Endothelial cell of umbilical vein (primary cell): ENCODE results near the gene DOCK8. TPM values are rescaled to one million over a fixed set of nuclear protein-coding genes. Genes with fewer than 3 reads are reported as not detected.

Experiments
- BruUV-seq: library from RNA; stranded (reverse); fragments of 400-500 nt; replicated peaks from 2 replicates; lab custom pipeline; 2021; lab: Mats Ljungman, UMichigan
- CTCF ChIA-PET: fragments of 300-600, 350-600 bp; sonication (Branson Sonifier 250); formaldehyde crosslinking; loops from one replicate; lab custom pipeline; 2021; ENCODE audit warnings: antibody characterized with exemption, inconsistent platforms; lab: Charles Lee
- POLR2A ChIA-PET: fragments of 300-600, 350-600 bp; sonication (Branson Sonifier 250); formaldehyde crosslinking; loops from one replicate; lab custom pipeline; 2021; ENCODE audit warnings: antibody characterized with exemption, inconsistent platforms; lab: Charles Lee
- DNase-seq: peaks from one replicate; pipeline ENCODE4 v3.0.0-alpha.2; 2011; ENCODE audit warnings: low read depth, low spot score
- FAIRE-seq: peaks from 2 replicates; lab custom pipeline; 2011; peaks lifted over from hg19 to GRCh38; lab: Jason Lieb, UNC
- H2AFZ ChIP-seq: 2 replicates; pipeline ENCODE4 v1.6.0; 2012; ENCODE audit warnings: low read depth, low read length, control low read depth, inconsistent platforms
- H3K27ac ChIP-seq: 2 replicates; pipeline ENCODE4 v1.5.1; 2011; ENCODE audit warnings: low read depth, mild to moderate bottlenecking, control low read depth, low read length, moderate library complexity; ENCODE audit not compliant: insufficient read depth
- H3K27me3 ChIP-seq, 2 experiments: 2 replicates each; pipeline versions ENCODE4 v1.6.0 to v1.6.1; 2011; ENCODE audit warnings: low read length in 2 of 2, mixed read lengths in 1 of 2; ENCODE audit not compliant: control insufficient read depth in 2 of 2, insufficient read depth in 2 of 2
- H3K36me3 ChIP-seq, 2 experiments: 2 replicates in 1 of 2; 3 replicates in 1 of 2; pipeline ENCODE4 v1.5.1; 2011; ENCODE audit warnings: low read length in 2 of 2, mild to moderate bottlenecking in 1 of 2, moderate library complexity in 1 of 2; ENCODE audit not compliant: control insufficient read depth in 2 of 2, insufficient read depth in 2 of 2; ENCODE audit errors: extremely low read depth in 1 of 2
- H3K4me1 ChIP-seq: 3 replicates; pipeline ENCODE4 v1.5.1; 2011; ENCODE audit warnings: mild to moderate bottlenecking, low read length; ENCODE audit not compliant: control insufficient read depth, insufficient read depth; ENCODE audit errors: extremely low read depth
- H3K4me2 ChIP-seq: 2 replicates; pipeline ENCODE4 v1.6.1; 2011; ENCODE audit warnings: low read length, control low read depth, mixed read lengths; ENCODE audit not compliant: insufficient read depth
- H3K4me3 ChIP-seq, 3 experiments: fragments of 200-600 bp in 1 of 3; sonication (generic), shearing (Covaris generic) in 1 of 3; replicated peaks in 1 of 3; 2 replicates each; pipeline ENCODE4 v1.5.1; 2011 to 2016; ENCODE audit warnings: control low read depth in 3 of 3, low read length in 3 of 3, mild to moderate bottlenecking in 2 of 3, inconsistent platforms in 1 of 3, low read depth in 1 of 3, moderate library complexity in 1 of 3; ENCODE audit not compliant: insufficient read depth in 1 of 3
- H3K79me2 ChIP-seq: 2 replicates; pipeline ENCODE4 v1.6.0; 2012; ENCODE audit warnings: low read length, inconsistent platforms; ENCODE audit not compliant: control insufficient read depth, insufficient read depth
- H3K9ac ChIP-seq: replicated peaks from 2 replicates; pipeline ENCODE3; 2011; ENCODE audit warnings: low read length, control low read depth; ENCODE audit not compliant: insufficient read depth; ENCODE audit errors: extremely low read depth
- H3K9me1 ChIP-seq: replicated peaks from 3 replicates; pipeline ENCODE4 v1.6.0; 2011; ENCODE audit warnings: mild to moderate bottlenecking, low read length; ENCODE audit not compliant: control insufficient read depth, insufficient read depth; ENCODE audit errors: extremely low read depth
- H3K9me3 ChIP-seq: replicated peaks from 2 replicates; pipeline ENCODE4 v1.5.1; 2012; ENCODE audit warnings: low read length, inconsistent platforms; ENCODE audit not compliant: control insufficient read depth, insufficient read depth
- H4K20me1 ChIP-seq: replicated peaks from 2 replicates; pipeline ENCODE3; 2011; ENCODE audit warnings: mild to moderate bottlenecking, low read length; ENCODE audit not compliant: control insufficient read depth, insufficient read depth; ENCODE audit errors: extremely low read depth
- EZH2 ChIP-seq: IDR thresholded peaks from 2 replicates; pipeline ENCODE4 v1.6.1; 2012; ENCODE audit warnings: borderline replicate concordance, low read depth, mild to moderate bottlenecking, moderate library complexity, low read length, inconsistent platforms; ENCODE audit not compliant: severe bottlenecking
- FOS ChIP-seq: IDR thresholded peaks from 2 replicates; pipeline ENCODE4 v1.6.1; 2011; ENCODE audit warnings: mild to moderate bottlenecking, low read length, moderate library complexity, borderline replicate concordance; ENCODE audit not compliant: insufficient read depth
- GATA2 ChIP-seq: IDR thresholded peaks from 2 replicates; pipeline ENCODE4 v1.7.0; 2011; ENCODE audit warnings: low read depth, mild to moderate bottlenecking, moderate library complexity, mixed read lengths, low read length; ENCODE audit not compliant: insufficient read length, insufficient read depth
- JUN ChIP-seq: IDR thresholded peaks from 2 replicates; pipeline ENCODE4 v1.6.1; 2011; ENCODE audit warnings: borderline replicate concordance, low read depth; ENCODE audit not compliant: insufficient read length, insufficient read depth
- MYC ChIP-seq: IDR thresholded peaks from one replicate; pipeline ENCODE4 v1.6.1; 2011; ENCODE audit warnings: mild to moderate bottlenecking, low read depth, low read length
- POLR2A ChIP-seq: IDR thresholded peaks from 2 replicates; pipeline ENCODE4 v1.6.1; 2012; ENCODE audit warnings: low read depth, mild to moderate bottlenecking, control low read depth, low read length
- POLR2AphosphoS5 ChIP-seq: IDR thresholded peaks from 2 replicates; pipeline ENCODE4 v1.6.1; 2012; ENCODE audit warnings: low read depth, mild to moderate bottlenecking, control low read depth, low read length, moderate library complexity; ENCODE audit not compliant: insufficient read depth
- dilution Hi-C: fragments of 300-500 bp; cut with MboI; formaldehyde crosslinking; loops from one replicate; pipeline ENCODE4 v1.15.0; 2019; ENCODE audit warnings: low sequenced_read_pairs; ENCODE audit not compliant: extremely low pct_ligation_motif_present
- intact Hi-C: fragments of 100-400 bp; cut with micrococcal nuclease; formaldehyde crosslinking; loops from one replicate; pipeline ENCODE4 v1.10.0; 2022
- polyA plus RNA-seq, 4 experiments: library from polyadenylated mRNA; depleted of rRNA in 3 of 4; stranded (reverse) in 3 of 4; unstranded in 1 of 4; fragments of >200 nt; gene quantifications; 2 replicates each; pipeline versions ENCODE4 v1.2.1 to v1.2.3, GENCODE V29; 2011 to 2012; ENCODE audit warnings: missing spikeins in 1 of 4
- total RNA-seq: library from RNA; stranded (reverse); gene quantifications from 2 replicates; pipeline ENCODE4 v1.2.3, GENCODE V29; 2021
- TF ChIP-seq, protein P1 (sequence below): IDR thresholded peaks from 2 replicates; pipeline ENCODE4 v1.6.1; 2011; ENCODE audit not compliant: insufficient read depth, insufficient read length
- TF ChIP-seq, protein P2 (sequence below), 2 donors: IDR thresholded peaks; 1 replicate in 1 of 2; 2 replicates in 1 of 2; pipeline ENCODE4 v1.5.1; 2011; ENCODE audit warnings: low read length in 2 of 2, mild to moderate bottlenecking in 2 of 2, moderate library complexity in 2 of 2, control low read depth in 1 of 2, inconsistent platforms in 1 of 2, low read depth in 1 of 2; ENCODE audit not compliant: insufficient read depth in 1 of 2; ENCODE audit errors: extremely low read depth in 1 of 2

The DOCK8 gene
- total and polyA plus RNA-seq, 2 donors (not counting 3 experiments of a cell fraction or from before 2014, with no cell fraction given), result 0.54 to 1.3 TPM

DNA sequence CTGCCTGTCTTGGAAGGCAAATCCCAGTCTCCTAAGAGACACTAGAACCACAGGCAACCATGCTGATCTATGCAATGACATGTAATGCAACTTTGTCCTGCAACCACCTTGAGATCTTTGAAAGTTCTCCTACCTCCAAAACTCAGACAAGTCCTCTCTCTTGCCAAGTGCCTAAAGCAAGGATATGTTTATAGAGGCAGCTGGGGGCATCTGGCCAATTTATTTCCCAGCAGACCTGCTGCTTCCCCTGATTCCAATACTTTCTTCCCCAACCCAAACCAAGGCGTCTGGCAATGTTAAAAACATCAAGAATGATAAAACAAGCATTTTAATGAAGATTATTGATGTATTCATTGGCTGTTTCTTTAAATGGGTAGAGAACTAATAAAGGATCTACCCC, 138.4 kb downstream of the DOCK8 start:
- no peak overlapping the region for H2AFZ ChIP-seq
- no peaks in the 10 kb centered on the region for H3K36me3 ChIP-seq
- H3K9me3 ChIP-seq, result no peaks in the 10 kb centered on the region
- CTCF ChIA-PET, result no interaction called here
- H3K4me3 ChIP-seq, result no peak overlapping the region
- no peaks in the 10 kb centered on the region for H3K79me2 ChIP-seq
- TF ChIP-seq POLR2AphosphoS5 (no peak), JUN (no peak), MYC (no peak), FOS (no peak), EZH2 (no peak), POLR2A (no peak), GATA2 (no peak)
- TF ChIP-seq, protein P1, sequence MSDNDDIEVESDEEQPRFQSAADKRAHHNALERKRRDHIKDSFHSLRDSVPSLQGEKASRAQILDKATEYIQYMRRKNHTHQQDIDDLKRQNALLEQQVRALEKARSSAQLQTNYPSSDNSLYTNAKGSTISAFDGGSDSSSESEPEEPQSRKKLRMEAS, result no peak
- TF ChIP-seq, protein P2, sequence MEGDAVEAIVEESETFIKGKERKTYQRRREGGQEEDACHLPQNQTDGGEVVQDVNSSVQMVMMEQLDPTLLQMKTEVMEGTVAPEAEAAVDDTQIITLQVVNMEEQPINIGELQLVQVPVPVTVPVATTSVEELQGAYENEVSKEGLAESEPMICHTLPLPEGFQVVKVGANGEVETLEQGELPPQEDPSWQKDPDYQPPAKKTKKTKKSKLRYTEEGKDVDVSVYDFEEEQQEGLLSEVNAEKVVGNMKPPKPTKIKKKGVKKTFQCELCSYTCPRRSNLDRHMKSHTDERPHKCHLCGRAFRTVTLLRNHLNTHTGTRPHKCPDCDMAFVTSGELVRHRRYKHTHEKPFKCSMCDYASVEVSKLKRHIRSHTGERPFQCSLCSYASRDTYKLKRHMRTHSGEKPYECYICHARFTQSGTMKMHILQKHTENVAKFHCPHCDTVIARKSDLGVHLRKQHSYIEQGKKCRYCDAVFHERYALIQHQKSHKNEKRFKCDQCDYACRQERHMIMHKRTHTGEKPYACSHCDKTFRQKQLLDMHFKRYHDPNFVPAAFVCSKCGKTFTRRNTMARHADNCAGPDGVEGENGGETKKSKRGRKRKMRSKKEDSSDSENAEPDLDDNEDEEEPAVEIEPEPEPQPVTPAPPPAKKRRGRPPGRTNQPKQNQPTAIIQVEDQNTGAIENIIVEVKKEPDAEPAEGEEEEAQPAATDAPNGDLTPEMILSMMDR (IDR thresholded peaks at IDR 0.05; ENCODE audit: extremely low read depth in 1 of 2, insufficient read depth in 1 of 2, low read depth in 1 of 2, low read length in 2 of 2), result no peak
- dilution Hi-C loops, result no loop called here
- no peak overlapping the region for H3K4me2 ChIP-seq
- H3K9ac ChIP-seq, result no peak overlapping the region
- no peaks in the 10 kb centered on the region for H3K4me1 ChIP-seq
- H3K9me1 ChIP-seq, result no peaks in the 10 kb centered on the region
- intact Hi-C loops, result no loop called here
- H4K20me1 ChIP-seq, result no peaks in the 10 kb centered on the region
- FAIRE-seq (no peak), DNase-seq (no peak)
- H3K27me3 ChIP-seq, result no peaks in the 10 kb centered on the region
- H3K27ac ChIP-seq, result no peak overlapping the region
- POLR2A ChIA-PET, result no interaction called here
- no TSS peak for BruUV-seq
